Measurements from ENCODE around the gene DISC1.
"Not testable (repeated sequence)": the region's sequence is repeated elsewhere in the genome, so short reads cannot be mapped to it uniquely, and the experiment has no call there.

DISC1 gene

GRCh38 chr1:231639819-231640218 lies 13.2 kb downstream of the DISC1 start:
- DNase-seq, result no peak

DNA sequence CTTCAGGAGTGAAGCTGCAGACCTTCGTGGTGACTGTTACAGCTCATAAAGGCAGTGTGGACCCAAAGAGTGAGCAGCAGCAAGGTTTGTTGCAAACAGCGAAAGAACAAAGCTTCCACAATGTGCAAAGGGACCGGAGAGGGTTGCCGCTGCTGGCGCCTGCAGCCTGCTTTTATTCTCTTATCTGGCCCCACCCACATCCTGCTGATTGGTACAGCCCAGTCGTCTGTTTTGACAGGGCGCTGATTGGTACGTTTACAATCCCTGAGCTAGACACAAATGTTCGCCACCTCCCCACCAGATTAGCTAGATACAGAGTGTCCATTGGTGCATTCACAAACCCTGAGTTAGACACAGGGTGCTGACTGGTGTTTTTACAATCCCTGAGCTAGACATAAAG lies 14.9 kb downstream of the DISC1 start:
- not testable (repeated sequence) for DNase-seq

DNA sequence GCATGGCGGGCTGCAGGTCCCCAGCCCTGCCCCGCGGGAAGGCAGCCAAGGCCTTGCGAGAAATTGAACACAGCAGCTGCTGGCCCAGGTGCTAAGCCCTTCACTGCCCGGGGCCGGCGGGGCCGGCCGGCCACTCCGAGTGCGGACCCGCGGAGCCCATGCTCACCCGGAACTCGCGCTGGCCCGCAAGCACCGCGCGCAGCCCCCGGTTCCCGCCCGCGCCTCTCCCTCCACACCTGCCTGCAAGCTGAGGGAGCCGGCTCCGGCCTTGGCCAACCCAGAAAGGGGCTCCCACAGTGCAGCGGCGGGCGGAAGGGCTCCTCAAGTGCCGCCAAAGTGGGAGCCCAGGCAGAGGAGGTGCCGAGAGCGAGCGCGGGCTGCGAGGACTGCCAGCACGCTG lies 15.5 kb downstream of the DISC1 start:
- DNase-seq, result not testable (repeated sequence)

DNA sequence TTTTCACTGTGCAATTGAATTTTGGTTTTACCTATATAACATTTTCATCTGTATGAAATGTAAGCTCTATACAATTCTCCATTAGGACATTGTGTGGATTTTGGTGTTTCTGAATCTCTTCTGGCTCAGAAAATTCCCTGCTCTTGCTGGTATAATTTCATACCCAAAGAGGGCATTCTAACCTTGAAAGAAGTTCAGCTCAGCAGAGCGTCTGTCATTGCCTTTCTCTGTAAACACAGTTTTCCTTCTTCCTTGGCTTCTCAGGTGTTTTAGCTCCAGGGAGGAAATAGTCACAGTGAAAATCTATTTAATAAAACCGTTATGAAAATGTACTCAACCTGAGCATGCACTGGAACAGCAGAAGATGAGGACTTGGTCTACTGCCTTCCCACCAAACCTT lies 16.0 kb downstream of the DISC1 start:
- no peak for DNase-seq

DNA sequence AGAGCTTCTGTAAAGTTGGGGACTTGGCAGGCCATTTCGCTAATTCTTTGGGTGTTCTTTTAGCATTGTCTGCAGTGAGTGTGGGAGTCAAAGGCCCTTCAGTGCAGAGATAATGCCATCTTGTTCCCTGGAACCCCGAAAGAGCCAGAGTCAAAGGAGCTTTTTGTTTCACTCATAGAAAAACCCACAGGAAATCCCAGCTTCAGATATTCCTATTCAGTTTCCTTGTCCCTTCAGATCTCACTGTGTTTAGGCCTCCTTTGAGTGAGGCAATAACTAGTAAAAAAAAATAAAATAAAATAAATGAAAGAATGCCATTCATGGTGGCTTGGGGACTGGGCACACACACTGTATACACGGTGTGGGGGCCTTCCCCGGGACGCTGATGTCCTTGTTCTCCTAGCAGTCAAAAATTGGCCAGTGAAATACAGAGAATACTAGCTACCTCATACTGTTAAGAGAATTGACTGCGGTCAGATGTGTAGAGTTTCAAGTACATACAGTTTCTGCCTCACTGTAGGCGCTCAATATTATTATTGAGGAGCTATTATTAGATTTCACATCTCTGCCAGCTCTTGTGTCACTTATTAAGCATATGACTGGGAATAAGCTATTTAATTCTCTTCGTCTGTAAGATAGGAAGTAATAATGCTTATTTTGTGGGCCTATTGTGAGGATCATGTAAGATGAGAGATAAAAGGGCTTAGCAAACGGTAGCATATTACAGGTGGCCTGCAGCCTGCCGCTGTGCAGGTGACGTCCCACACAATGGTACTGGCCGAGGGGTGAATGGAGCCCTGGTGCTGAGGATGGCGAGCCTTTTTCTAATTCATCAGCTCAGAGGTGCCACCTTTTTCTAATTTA lies 16.7 kb downstream of the DISC1 start:
- no peak for DNase-seq

- DNase-seq, result no peak
Observed at GRCh38 chr1:231643935-231644237, 17.3 kb downstream of the DISC1 start.

DNA sequence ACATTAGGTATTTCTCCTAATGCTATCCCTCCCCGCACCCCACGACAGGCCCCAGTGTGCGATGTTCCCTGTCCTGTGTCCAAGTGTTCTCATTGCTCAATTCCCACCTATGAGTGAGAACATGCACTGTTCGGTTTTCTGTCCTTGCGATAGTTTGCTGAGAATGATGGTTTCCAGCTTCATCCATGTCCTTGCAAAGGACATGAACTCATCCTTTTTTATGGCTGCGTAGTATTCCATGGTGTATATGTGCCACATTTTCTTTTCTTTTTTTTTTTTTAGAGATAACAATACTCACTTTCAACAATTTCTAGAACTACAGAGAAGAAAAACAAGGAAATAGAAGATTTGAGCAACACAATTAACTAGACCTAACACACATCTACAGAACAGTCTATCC lies 19.0 kb downstream of the DISC1 start:
- not testable (repeated sequence) for DNase-seq

- DNase-seq, result not testable (repeated sequence)
Observed at GRCh38 chr1:231646165-231646564, 19.6 kb downstream of the DISC1 start.

- DNase-seq, result not testable (repeated sequence)
Observed at GRCh38 chr1:231651621-231652260, 25.2 kb downstream of the DISC1 start.

GRCh38 chr1:231653632-231654031 lies 27.0 kb downstream of the DISC1 start:
- no peak for DNase-seq

DNA sequence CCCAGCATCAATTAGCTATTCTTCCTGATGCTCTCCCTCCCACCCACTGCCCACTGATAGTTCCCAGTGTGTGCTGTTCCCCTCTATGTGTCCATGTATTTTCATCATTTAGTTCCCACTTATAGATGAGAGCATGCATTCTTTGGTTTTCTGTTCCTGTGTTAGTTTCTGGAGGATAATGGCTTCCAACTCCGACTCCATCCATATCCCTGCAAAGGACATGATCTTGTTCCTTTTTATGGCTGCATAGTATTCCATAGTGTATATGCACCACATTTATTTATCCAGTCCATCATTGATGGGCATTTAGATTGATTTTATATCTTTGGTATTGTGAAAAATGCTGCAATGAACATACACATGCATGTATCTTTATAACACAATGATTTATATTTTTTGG lies 30.2 kb downstream of the DISC1 start:
- no peak for DNase-seq

GRCh38 chr1:231658223-231658622 lies 31.6 kb downstream of the DISC1 start:
- DNase-seq, result not testable (repeated sequence)

GRCh38 chr1:231660198-231660597 lies 33.6 kb downstream of the DISC1 start:
- no peak for DNase-seq

- no peak for DNase-seq
Observed at GRCh38 chr1:231663211-231663792, 36.7 kb downstream of the DISC1 start.

GRCh38 chr1:231665101-231665500 lies 38.5 kb downstream of the DISC1 start:
- DNase-seq, result no peak

GRCh38 chr1:231665726-231666125 lies 39.1 kb downstream of the DISC1 start:
- no peak for DNase-seq

- DNase-seq, result no peak
Observed at GRCh38 chr1:231666220-231666936, 39.8 kb downstream of the DISC1 start.

- no peak for DNase-seq
Observed at GRCh38 chr1:231666937-231667608, 40.5 kb downstream of the DISC1 start.

- no peak for DNase-seq
Observed at GRCh38 chr1:231667896-231668506, 41.4 kb downstream of the DISC1 start.

- DNase-seq, result no peak
Observed at GRCh38 chr1:231668826-231669225, 42.2 kb downstream of the DISC1 start.

- DNase-seq, result not testable (repeated sequence)
Observed at GRCh38 chr1:231669864-231670621, 43.5 kb downstream of the DISC1 start.

- no peak for DNase-seq
Observed at GRCh38 chr1:231670755-231671154, 44.2 kb downstream of the DISC1 start.

Data from activated T-cell treated with anti-CD3 and anti-CD28 coated beads for 4 hours (primary cell).